ENCODE data around the gene RASSF1. TPM values are rescaled to one million over a fixed set of nuclear protein-coding genes. Genes with fewer than 3 reads are reported as not detected.

RASSF1 gene
- polyA plus RNA-seq, 4 donors: 16.7 to 22.7 (median 21.2) TPM

- no peak for DNase-seq (ENCODE audit: low read depth in 4 of 4, low spot score in 2 of 4)
Measured at GRCh38 chr3:50345586-50346234, 5.1 kb upstream of the RASSF1 start, which contains the start of gene ZMYND10. Gene ZMYND10 (minus strand): TSS chr3:50345732. CDS start chr3:50345579, 153 bp downstream.

DNA sequence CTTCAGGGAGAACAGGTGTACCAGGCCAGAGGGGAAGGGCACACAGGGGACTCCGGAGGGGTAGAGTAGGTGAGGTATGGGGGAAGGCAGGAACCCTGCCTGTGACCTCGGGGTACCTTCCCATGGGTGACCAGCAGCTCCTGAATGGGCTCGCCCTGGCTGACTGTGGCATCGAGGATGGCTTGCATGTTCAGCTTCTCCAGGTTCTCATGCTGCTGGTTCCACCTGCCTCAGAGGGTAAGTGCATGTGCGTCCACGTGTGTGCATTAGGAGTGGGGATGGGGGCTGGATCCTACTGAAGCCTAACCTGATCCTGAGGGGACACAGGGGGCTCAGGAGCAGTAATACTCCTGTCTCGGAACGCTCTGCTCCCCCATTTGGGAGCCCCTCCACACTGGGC lies 4.4 kb upstream of the RASSF1 start:
- DNase-seq (ENCODE audit: low read depth in 4 of 4, low spot score in 2 of 4): no peak

GRCh38 chr3:50342813-50343633 lies 2.4 kb upstream of the RASSF1 start:
- DNase-seq (ENCODE audit: low read depth in 4 of 4, low spot score in 2 of 4): no peak

DNA sequence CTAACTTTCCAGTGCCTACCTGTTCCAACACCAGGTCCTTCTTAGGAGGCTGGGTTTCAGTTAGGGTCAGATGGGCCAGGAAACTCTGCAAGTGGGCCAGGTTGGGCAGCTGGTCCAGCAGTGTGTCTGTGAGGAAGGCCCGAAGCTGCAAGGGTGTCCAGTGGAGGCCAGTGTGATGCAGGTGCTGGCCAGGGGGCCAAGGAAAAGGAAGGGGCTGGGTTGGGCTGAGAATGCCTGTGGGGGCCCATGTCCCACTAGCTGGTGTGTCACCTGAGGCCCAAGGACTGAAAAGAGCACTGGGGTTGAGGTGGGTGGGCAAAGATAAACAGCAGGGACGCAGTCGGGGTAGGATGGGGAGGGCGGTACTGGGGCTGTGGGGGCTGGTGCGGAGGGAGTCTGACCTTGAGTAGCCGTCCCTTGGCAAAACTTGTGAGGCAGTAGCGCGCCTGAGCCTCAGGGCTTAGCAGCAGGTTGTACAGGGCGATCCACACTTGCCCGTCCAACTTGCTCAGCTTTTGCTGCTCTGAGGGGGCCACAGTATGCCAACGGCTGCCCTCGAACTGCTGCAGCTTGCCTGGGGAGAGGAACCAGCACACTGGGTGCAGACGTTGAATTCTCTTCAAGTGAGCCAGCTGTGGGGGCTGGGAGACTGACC lies 1.5 kb upstream of the RASSF1 start:
- no peak for DNase-seq (ENCODE audit: low read depth in 4 of 4, low spot score in 2 of 4)

GRCh38 chr3:50341537-50341936 lies 901 bp upstream of the RASSF1 start:
- no peak for DNase-seq (ENCODE audit: low read depth in 4 of 4, low spot score in 2 of 4)

DNA sequence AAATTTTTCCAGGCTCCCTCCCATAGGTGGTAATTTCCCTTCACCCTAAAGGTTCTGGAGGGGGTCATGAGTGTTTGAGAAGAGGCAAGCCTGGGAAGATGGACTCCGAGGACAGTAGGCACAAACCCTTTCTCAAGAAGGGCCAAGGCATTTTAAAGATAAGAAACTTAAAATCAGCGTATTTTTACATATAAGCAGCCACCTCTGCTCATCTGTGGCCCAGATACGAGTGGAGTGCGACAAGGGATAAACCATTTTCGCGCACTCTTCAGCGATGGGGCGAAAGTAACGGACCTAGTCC lies 539 bp downstream of the RASSF1 start:
- no peak for DNase-seq (ENCODE audit: low read depth in 4 of 4, low spot score in 2 of 4)

DNA sequence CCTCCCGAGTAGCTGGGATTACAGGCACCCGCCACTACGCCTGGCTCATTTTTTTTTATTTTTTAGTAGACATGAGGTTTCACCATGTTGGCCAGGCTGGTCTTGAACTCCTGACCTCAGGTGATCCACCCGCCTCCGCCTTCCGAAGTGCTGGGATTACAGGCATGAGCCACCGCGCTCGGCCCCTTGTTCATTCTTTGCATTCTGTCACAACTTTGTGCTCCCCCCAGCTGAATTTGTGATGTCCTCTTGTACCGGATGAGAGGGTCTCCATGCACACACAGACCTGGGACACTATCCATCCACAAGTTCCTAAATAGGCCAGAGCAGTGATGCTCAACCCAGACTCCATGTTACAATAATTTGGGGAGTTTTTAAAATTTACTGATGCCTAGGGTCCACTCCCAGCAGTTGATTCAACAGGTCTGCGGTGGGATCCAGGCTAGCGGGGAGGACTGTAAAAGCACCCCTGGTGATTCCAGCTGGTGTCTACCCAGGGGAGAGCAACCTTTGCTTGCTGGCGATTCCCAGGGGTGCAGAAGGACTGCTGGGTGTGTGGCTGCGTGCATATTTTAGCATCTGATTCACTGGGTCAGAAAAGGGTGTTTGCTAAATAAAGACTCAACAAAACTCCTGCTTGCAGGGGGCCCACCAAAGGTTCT lies 1.0 kb downstream of the RASSF1 start:
- no peak for DNase-seq (ENCODE audit: low read depth in 4 of 4, low spot score in 2 of 4)

DNA sequence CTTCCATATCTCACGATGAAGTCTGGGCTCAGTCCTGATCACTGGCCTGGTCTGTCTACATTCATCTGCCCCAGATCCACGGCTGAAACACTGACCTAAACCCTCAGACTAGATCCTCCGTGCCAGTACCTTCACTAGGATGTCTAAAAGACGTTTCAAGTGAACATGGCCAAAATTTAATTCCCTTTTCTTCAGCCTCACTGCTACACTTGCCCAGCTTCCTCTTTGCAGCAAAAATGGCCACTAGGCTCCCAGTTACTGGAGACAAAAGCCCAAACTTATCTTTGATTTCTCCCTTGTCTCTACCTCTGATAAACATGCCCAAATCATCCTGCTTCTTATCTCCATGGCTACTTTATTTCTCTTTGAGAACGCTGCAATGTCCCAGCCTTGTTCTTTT lies 1.7 kb downstream of the RASSF1 start:
- DNase-seq (ENCODE audit: low read depth in 4 of 4, low spot score in 2 of 4): no peak

DNA sequence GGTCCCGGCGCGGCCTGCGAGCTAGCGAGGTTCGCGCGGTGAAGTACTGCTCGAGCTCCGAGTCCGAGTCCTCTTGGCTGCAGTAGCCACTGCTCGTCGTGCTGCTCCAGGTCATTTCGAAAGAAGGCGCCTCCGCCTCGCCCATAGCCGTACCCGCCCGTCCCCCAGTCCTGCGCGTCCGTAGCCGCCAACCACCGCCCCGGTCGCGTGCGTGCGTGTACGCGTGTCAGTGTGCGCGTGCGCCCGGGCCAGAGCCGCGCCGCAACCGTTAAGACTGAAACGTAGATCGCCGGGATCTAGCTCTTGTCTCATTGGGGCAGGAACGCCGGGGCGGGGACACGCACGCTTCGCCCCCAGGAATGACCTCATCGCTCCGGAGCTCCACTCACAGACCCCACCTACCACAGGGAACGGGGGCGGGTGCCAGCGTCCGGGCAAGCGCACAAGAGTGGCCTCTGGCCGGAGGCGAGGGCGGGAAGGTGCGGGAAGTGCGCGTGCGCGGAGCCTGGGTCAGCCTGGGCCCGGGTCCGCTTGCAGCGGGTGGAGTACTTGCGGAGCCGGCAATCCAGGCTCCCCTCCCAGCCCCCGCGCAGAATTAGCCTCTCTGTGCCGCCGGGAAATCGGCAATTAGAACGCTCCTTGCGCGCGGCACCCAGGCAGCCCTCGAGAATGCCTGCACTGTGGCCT lies 3.3 kb downstream of the RASSF1 start:
- peak in 3 of 4 donors; percentile 90 to 96 (median 94) for DNase-seq (ENCODE audit: low read depth in 4 of 4, low spot score in 2 of 4)

- no peak for DNase-seq (ENCODE audit: low read depth in 4 of 4, low spot score in 2 of 4)
Measured at GRCh38 chr3:50336452-50337174, 4.0 kb downstream of the RASSF1 start.

DNA sequence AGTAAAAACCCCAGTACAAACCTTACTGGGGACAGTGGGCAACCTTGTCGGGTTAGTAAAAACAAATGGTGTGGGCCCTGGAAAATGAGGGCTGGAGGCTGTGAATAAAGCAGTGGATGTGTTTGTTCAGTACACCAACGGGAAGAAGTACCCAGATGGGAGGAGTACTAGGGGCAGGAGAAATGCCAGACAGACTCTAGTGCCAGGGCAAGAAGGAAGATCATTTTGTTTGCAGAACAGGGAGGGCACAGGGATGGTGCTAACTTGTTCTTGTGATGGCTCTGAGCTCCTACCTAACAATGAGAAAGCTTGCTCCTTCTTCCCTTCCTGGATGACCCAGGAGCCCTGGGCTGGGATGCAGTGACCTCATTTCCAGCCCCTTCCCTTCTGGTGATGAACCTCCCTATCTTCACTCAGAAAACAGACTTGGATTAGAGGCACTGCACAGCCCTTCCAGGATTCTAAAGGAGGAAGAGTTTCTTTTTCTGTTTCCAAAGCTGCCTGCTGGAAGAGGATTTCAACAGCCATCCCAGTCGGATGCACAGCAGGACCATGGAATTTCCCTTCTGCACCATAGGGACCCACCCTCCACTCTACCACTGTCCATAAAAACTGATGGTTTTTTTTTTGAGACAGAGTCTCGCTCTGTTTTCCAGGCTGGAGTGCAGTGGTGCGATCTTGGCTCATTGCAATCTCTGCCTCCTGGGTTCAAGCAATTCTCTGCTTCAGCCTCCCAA lies 6.1 kb downstream of the RASSF1 start:
- no peak for DNase-seq (ENCODE audit: low read depth in 4 of 4, low spot score in 2 of 4)

GRCh38 chr3:50333744-50334328 lies 6.8 kb downstream of the RASSF1 start:
- DNase-seq (ENCODE audit: low read depth in 4 of 4, low spot score in 2 of 4): no peak

DNA sequence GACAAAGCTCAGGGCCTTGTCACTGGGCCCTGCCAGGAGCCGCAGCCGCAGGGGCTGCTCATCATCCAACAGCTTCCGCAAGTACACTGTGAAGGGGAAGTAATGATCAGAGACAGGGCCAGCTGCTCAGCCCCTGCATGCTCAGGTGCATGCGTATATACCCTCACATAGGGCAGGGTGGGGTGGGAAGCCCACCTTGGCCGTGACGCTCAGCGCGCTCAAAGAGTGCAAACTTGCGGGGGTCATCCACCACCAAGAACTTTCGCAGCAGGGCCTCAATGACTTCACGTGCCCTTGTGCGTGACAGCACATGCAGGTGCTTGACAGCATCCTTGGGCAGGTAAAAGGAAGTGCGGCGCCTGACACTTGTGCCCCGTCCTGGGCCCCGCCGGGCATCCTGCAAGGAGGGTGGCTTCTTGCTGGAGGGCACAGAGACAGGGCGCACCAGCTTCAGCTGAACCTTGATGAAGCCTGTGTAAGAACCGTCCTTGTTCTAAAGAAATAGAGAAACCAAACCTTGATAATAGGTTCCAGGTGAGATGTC lies 9.2 kb downstream of the RASSF1 start:
- no peak for DNase-seq (ENCODE audit: low read depth in 4 of 4, low spot score in 2 of 4)

DNA sequence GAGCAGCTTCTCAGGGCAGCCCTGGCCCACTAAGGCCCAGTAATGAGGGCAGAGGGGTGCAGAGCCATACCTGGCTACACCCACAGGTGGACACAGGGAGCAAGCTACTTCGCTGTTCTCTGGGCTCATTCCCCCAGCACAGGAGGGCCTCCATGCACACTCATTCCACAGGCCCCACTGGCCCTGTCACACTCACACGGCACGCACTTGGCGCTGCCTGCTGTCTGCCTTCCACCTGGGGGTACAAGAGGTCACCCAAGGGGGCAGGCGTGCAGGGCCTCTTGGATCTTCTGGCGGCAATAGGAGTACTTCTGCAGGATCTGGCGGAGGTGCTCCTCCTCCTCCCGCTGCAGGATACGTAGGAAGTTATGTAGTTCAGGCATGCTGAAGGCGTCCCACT lies 10.3 kb downstream of the RASSF1 start:
- DNase-seq (ENCODE audit: low read depth in 4 of 4, low spot score in 2 of 4): no peak

- peak in 3 of 4 donors; percentile 88 to 97 (median 93) for DNase-seq (ENCODE audit: low read depth in 4 of 4, low spot score in 2 of 4)
Measured at GRCh38 chr3:50327943-50328691, 12.5 kb downstream of the RASSF1 start, which contains the start of gene TUSC2. Gene TUSC2 (minus strand): TSS chr3:50328223. CDS start chr3:50328099, 124 bp downstream.

GRCh38 chr3:50327129-50327528 lies 13.5 kb downstream of the RASSF1 start:
- no peak for DNase-seq (ENCODE audit: low read depth in 4 of 4, low spot score in 2 of 4)

DNA sequence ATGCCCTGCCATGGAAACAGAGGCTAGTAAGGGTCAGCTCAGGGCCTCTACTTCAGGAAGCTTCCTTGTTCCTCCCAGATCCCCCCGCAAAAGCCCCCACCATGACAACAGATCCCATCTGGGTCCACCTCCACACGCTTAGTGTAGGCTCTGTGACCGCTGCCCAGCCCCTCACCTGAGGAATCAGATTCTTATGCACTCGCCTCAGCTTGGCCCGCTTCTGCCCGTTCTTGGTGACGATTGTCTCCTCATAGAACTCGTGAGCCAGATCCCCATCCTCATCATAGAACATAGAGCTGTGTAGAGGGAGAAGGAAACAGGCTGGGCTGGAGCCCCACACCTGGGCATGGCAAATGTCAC lies 14.5 kb downstream of the RASSF1 start:
- DNase-seq (ENCODE audit: low read depth in 4 of 4, low spot score in 2 of 4): no peak
